Stimulated activated CD4-positive, alpha-beta T cell treated with anti-CD3 and anti-CD28 coated beads, Interleukin-15, amount 100 ng/mL, for 24 hours (primary cell): ENCODE measurements around the gene CEACAM21.

ENCODE experiments used
- DNase-seq: peaks from one replicate; pipeline ENCODE4 v3.0.0-alpha.2; 2020

CEACAM21 gene

DNA sequence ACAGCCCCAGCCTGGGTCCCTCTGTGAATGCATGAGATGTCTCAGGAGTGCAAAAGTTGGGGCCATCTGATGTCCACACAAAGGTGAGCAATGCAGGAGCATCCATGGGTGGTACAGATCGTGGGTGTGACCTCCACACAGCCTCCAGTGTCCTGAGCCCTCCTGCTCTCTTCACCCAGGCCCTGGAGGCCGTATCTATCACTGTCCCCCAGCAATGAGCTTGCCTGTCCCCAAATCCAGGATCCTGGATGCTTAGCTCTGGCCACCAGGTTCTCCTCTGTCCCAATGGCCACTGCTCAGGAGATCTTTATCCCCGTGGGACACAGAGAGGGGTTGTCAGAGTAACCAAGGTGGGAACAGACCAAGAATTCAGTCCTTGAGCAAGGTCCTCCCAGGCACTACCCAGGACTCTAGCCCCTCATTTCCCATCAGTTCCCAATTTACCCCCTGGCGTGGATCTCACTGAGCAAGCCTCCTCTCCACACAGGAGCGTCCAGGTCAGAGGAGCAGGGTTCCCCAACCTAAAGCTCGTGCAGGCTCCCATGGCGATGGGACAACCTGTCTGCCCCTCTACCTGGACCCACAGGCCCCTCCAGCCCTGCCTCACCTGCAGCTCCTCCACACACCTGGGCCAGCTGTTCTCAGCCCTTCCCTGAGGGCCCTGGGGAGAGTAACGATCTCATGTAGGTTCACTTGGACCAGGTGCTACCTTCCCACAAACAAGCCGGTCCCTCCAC, 11.3 kb downstream of the CEACAM21 start:
- no peak for DNase-seq

DNA sequence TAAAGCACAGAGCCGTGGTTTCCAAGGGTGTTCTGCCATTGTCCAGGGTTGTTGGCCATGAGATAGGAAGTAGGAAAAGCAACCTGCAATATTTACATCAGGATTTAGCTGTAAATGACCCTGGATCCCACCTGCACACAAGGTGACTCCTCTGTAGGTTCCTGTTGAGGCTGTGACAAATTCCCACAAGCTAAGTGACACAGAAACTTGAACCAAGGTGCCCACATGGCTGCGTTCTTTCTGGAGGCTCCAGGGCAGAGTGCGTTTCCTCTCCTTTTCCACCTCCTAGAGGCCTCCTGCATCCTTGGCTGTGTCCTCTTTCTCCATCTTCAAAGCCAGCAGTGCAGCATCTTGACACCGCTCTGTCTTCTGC, 11.9 kb downstream of the CEACAM21 start:
- DNase-seq = no peak

DNA sequence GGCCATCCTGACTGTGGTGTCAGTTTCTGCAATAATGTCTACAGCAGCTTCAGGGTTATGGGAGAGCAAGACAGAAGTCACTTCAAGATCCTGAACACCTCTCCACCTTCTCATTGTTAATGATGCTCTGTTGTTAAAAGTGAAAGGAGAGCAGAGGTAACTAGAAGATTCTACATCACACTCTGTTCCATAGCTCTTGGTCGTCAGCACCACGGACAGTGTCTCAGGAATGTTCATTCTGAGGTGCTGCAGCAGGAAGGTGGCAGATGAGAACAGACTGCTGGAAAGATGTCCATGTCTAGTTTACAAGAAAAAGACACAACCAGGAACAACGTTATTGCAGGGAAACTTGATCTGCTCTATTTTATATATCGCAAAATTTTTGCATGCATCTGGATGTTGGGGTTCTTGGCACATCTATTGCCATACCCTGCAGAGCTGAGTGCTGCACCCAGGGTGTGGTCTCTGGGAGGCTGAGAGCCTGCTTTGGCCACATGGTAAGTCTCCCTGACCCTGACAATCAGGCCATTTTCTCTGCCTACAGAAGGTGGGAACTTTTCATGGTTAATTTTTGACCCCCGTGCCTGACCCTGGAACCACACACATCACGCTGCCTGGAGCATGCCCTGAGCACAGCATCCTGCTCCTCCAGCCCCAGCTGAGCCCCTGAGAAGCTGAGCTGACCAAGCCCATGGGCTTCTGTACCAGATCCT, 12.7 kb downstream of the CEACAM21 start:
- DNase-seq = peak; percentile 28

DNA sequence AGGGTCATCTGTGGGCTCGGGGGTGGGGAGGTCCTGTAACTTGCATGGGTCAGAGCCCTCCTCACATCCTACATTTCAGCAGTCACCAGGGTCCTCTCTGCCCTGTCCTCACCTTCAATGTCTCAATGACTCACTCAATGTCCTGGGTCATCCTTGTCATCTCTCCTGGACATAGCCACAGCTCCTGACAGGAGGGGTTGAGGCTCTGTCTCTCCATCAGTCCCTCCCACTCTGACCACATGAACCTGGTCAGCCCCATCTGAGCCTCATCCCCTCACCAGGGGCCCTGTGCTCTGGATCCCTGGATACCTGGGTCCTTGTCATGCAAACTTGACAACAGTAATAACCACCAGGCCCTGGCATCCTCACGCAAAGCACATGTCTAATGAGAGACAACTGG, 13.4 kb downstream of the CEACAM21 start:
- DNase-seq = no peak

DNA sequence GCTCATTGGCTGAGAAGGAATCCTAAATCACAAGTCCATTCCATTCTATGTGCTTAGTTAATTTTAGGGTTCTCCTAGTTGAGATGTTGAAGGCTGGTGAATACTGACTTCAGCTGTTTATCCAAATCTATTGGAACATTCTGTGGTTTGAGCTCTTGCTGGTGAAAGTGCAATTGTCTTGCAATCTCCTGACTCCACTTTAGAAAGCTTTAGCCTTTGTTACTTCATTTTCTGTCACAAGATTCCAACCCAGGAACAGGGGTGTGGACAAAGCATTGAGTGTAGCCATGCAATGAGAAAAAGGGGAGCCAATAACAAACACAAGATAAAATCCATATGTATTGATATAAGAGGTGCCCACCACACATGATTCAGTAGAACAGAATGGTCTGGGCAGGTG, 15.0 kb downstream of the CEACAM21 start:
- no peak for DNase-seq

DNA sequence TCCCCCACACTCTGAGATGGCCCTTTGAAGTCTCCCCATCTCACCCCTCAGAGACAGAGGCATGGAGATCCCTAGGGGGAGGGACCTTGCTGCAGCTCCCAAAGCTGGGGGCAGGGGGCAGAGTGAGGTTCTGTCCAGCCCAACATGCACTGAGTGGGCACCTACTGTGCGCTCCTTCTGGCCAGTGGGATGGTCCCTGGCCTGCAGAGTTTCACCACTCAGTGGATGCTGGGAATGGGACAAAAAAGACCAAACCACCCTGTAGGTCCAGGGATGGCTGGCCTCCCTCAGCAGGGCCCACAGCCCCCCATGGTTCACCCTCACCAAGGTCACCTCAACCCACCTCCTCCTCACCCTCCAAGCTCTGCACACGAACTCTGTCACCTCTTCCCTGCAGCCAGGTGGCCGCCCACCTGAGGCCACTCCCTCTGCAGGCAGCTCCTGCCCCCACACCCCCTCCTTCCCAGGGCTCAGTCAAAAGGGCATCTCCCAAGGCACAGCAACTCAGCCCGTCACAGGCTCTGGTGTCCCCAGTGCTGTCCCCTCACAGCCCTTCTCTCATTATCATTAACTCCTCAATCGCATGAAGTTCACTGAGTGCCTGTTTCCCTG, 16.1 kb downstream of the CEACAM21 start:
- DNase-seq = no peak

DNA sequence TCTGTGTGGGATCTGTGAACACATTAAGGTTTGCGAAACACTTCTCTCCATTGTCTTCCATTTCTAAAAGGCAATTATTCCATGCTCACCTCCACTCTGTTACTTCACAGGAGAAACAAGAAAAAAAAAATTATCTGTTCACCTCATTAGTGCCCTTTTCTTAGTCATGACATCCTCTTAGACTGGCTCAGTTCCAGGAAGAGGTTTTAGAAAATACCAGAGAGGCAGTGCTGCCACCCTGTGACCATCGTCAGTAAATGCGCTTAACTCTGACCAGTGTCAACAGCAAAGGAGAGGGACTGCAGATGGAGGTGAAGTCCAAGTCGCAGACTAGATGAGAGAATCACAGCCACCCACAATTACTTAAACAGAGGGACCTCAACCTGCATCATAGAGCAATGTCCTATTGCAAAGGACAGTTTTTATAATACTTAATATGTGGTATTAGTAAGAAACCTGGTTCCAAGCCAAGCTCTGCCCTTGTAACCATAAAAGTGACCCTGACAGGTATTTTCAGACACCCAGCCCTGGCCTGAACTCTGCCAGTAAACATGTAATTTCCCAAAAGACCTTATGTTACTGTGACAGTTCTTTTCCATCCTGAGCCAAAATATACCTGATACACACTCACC, 19.4 kb downstream of the CEACAM21 start:
- peak; percentile 78 for DNase-seq

DNA sequence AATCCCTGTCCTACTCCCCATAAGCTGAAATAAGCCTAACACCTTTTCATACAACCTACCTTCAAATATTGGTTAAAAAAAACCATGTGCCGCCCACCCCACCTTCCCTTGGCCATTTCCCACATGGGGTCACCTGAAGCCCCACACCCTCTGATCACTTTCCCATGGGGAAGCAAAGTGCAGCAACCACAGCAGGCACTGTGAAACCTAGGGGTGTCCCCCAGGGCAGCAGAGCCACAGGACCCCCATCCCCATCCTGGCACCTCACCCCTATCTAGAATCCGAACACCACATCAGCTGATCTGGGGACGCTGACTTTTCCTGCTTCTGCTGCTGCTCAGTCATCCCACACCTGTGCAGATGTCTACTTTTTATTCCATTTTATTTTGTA, 19.9 kb downstream of the CEACAM21 start:
- no peak for DNase-seq

DNA sequence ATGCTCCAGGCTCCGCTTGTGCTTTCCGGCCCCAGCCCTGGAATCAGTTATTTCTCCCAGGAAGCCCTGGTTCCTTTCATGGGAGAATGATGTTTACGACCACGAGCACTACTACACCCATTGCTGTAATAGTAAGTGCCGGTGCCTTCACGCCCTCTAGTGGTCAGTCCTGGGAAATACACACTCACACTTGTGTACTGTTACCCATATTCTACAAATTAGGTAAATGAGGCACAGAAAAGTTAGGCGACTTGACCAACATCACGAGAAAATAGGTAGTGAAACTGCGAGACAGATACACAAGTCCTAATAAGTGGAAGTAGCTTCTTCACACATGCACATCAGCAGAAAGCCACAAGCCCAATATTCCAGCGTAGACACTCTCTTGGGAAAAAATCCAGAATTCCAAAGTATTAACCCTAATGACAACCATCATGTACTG, 21.7 kb downstream of the CEACAM21 start:
- DNase-seq = peak; percentile 80

DNA sequence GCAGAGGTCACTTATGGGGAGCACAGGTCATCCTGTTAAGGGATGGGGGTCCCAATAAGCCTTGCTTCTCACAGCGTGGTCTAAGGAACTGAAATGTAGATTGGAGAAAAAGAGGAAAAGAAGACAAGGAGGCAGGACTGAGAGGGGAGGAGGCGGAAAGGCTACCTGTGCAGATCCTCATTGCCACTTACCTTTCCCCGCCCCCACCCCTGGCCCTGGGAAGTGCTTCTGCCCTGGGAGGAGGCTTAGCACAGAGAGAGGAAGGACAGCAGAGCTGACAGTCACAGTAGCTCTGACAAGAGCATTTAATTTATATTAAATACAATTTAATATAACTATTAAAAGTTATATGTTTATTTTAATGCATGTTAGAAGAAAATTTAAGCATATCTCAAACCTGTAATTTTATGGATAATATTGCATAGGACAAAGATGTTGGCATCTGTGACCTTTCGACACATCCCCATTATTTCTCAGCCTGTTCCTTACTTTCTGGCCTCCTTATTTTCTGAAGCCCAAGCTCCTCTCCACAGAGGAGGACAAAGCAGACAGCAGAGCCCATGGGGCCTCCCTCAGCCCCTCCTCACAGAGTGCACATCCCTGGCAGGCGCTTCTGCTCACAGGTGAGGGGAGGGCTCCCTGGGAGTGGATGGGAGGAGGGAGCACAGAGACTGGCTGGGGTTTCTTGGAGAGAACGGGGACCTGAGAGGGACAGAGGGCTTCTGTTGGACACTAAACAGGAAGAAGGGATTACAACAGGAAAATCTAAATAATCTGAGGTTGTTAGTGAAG, 23.4 kb downstream of the CEACAM21 start:
- no peak for DNase-seq

DNA sequence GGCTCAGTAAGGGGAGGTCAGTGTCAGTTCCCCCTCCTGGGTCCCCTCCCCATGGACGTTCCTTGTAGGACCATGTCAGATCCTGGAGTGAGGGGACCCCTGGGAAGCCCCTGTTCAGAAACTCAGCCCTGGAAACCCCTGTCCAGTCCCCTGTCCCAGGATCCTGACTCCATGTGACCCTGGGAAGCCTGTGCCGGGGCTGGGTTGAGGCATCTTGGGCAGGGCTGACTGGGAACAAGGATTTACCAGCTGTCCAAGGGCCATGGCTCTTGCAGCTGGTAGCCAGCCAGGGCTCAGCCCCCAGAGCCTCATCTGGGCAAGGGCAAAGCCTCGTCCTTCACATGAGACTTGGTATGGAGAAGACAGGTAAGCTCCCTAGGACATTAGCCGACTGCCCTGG, 25.8 kb downstream of the CEACAM21 start:
- DNase-seq = no peak

DNA sequence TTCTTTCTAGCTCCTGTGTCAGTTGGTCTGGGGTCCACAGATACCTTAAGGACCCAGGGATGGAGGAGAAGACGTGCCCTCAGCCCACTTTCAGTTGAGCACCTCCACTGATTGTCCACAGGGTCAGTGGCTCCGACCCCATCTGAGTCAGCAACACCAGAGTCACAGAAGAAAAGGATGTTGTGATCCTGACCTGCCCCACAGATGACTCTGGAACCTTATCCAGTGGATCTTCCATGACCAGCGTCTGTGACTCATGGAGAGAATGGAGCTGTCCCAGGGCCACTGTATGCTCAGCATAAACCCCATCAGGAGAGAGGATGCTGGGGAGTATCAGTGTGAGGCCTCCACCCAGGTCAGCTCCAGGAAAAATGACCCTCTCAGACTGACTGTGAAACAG, 28.9 kb downstream of the CEACAM21 start:
- no peak for DNase-seq

DNA sequence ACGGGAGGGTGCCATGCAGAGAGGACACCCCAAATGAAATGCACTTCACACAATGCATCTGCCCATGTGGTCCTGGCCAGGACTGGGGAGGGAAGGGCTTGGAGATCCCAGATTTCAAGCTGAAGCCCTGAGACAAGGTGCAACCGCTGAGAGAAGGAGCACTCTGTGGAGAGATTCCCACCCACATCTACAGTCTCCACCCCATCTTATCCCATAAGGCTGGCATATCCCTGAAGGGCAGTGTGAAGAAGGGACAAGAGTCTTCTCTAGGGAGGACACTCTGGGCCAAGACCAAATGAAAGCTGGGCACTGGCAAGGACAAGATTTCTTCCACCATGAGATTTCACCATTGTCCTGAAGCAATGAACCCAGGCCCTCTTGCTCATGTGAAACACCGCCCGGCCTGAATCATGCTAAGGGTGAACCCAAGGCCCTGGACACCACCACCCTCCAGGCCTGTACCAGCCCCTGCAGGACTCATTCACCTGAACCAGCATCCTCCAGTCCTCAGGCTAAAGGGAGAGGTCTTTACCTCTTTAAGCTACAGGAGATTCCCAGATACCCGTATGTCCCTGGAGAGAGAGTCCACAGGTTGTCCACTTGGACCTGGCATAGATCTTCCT, 30.4 kb downstream of the CEACAM21 start:
- DNase-seq = no peak

DNA sequence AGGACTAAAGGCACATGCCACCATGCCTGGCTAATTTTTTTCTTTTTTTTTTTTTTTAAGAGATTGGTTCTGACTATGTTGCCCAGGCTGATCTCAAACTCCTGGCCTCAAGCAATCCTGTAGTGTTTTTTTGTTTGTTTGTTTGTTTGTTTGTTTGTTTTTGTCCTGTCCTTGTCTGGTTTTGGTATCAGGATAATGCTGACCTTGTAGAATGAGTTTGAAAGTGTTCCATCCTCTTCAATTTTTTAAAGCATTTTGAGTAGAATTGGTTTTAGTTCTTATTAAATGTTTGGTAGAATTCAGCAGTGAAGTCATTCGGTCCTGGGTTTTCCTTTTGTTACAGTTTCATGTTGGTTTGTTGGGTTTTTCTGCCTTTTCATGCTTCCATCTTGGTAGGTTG, 31.7 kb downstream of the CEACAM21 start:
- no peak for DNase-seq

DNA sequence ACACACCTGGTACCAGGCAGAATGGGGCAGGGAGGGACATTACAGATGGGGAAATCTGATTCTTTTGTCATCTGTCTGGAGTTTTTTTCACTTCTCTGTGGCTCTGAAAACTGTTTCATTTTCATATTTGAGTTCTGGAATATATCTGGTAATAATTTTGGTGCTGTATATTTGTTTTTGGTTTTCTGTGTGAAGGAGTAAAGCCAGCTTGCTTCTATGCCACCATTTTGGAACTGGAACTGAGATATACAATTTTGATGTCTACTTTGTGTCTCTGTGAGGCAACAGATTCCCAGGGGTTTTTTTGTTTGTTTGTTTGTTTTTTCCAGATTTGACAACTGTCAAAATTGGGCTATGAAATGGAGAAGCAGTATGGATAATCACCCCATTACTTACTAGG, 34.8 kb downstream of the CEACAM21 start:
- no peak for DNase-seq

DNA sequence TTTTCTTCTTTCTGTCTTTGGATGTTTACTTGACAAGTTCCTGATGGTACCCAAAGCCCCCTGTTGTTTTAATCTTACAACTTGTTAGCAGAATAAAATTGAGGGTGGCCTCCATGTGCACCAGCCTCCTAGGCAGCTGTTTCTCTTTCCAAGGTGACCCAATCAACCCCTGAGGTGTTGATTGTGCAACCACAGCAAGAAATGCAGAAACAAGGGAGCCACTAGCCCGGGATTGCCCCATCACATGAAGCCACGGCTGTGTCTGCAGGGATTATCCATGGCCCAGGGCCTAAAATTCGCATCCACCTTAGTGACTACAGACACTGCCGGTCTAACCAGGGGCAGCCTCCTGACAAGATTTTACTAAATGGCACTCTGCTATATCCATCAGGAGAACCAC, 36.5 kb downstream of the CEACAM21 start:
- no peak for DNase-seq

DNA sequence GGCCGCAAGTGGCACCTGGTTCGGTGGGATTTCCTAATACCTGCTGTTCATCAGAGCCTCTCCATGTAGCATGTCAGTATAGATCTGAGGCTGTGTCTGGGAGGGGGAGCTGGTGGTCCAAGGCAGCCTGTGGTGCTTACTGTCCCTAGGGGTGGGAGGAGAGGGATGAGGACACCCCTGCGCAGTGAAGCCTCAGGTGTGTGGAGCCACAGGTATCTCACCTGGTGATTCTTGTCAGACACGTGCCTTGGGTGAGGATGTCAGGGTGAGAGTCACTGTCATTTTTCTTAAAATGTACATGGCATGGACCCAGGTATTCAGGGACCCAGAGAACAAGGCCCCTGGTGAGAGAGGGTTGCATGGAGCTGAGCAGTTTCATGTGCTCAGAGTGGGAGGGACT, 39.2 kb downstream of the CEACAM21 start:
- no peak for DNase-seq

DNA sequence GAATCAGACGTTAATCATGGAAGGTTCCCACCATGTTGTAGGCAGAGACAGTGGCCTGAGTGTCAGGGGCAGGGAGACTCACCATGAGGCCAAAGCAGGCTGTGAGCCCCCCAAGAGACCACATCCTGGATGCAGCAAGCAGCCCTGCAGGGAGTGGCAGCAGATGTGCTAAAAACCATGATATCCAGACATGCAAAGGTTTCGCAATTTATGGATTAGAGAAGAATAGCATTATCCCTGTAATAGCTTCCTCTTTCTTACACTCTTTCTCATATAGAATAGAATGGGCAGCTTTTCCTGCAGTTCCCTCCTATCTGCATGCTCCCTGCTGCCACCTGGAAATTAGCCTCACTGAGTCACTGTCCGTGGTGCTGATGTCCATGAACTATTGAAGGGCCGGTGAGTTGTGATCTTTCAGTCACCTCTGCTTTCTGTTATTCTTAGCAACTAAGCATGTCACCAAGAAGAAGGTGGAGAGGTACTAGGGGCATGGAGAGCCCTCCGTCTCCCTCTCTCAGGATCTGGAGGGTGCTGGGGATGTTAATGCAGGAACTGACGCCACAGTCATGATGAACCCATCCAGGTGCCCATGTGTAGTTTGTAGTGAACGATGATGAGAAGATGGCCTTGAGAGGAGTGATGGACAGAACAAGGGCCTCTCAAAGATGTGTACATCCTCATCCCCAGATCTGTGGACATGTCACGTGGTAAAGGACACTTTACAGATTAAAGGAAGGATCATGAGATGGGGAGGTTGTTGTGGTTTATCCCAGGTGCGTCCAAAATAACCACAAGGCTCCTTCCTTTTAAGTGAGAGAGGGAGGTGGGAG, 41.0 kb downstream of the CEACAM21 start:
- no peak for DNase-seq

DNA sequence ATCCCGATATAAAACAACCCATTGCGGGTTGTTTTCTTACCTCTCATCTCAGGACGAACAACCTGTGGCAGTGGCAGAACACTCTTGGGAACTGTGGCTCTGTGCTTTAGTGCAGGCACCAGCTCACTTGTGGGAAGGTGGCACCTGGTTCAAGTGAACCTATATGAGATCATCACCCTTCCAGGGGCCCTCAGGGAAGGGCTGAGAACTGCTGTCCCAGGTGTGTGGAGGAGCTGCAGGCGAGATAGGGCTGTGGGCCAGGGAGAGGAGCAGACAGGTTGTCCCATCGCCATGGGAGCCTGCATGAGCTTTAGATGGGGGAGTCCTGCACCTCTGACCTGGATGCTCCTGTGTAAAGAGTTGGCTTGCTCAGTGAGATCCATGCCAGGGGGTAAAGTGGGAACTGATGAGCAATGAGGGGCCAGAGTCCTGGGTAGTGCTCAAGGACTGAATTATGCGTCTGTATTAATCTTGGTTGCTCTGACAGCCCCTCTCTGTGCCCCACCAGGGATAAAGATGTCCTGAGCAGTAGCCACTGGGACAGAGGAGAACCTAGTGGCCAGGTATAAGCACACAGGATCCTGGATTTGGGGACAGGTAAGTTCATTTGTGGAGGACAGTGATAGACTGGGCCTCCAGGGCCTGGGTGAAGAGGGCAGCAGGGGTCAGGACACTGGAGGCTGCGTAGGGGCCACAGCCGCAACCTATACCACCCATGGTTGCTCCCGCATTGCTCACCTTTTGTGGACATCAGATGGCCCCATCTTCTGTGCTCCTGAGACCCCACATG, 42.2 kb downstream of the CEACAM21 start:
- no peak for DNase-seq

DNA sequence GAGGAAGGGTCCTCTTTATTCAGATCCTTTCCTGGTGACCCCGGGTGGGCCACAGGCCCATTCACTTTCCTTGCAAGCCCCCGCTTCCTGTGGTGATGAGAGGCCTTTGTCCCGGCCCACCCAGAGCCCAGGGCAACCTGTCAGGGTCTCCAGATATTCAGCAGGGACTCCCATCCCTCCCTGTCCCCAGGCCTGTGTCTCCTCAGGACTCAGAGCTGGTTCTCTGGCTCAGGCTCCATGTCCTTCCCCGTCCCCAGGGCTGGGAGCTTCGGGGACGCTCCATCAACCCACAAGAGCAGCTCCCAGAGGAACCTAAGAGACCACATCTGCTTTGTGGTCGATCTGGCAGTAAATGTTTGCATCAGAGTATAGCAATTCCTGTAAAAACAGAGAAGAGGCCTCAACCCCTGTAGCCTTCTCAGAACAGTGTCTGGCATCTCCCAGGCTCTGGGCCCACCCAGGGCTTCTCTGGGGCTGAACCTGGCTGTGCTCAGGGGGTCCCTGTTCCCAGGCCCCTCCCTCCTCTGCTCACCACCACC, 43.1 kb downstream of the CEACAM21 start:
- no peak for DNase-seq
